SKM-1 (cell line): Measurements from ENCODE around the gene BTNL9.
"Not testable (repeated sequence)": the region's sequence is repeated elsewhere in the genome, so short reads cannot be mapped to it uniquely, and the experiment has no call there.

Experiments
- DNase-seq: peaks from one replicate; lab custom pipeline; 2025; ENCODE audit not compliant: unreplicated experiment; lab: John Stamatoyannopoulos, UW

Gene BTNL9

GRCh38 chr5:181042722-181043121 lies 2.7 kb downstream of the BTNL9 start:
- no peak for DNase-seq

DNA sequence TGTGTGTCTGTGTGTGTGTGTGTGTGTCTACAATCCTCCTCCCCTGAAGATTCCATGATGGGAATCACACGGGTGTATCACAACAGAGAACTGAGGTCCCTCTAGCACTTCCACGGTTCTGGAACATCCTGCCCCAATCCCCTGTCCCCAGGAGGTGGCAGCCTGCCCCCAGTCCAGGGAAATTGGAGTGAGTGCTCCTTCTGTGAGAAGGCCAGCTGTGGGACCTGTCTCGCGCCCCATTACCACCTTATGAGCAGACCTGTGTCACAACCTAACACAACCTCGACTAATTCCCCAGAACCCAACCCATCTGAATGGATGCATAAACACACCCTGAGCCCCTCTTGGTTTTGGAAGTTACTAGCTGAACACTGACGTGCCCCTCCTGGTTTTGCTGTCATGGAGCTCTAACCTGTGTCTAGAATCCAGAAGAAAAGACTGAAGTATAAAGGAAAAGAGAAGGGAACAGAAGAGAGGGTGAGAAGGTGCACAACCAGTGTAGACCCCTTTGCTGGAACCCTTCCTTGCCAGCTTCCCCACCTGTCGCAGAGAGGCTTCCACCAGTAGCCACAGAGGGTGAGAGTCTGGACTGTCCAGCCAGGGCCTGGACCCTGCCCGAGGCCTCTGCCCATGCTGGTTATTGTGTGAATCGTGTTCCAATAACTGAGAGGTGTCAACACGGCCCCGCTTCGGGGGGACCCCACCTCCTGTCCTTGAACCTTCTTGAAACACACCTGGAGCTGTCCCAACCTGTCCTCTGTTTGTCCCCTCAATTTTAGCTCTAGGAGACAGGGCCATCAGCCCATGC lies 3.4 kb downstream of the BTNL9 start:
- DNase-seq, result no peak

- DNase-seq, result no peak
Measured at GRCh38 chr5:181044093-181044599, 4.1 kb downstream of the BTNL9 start.

DNA sequence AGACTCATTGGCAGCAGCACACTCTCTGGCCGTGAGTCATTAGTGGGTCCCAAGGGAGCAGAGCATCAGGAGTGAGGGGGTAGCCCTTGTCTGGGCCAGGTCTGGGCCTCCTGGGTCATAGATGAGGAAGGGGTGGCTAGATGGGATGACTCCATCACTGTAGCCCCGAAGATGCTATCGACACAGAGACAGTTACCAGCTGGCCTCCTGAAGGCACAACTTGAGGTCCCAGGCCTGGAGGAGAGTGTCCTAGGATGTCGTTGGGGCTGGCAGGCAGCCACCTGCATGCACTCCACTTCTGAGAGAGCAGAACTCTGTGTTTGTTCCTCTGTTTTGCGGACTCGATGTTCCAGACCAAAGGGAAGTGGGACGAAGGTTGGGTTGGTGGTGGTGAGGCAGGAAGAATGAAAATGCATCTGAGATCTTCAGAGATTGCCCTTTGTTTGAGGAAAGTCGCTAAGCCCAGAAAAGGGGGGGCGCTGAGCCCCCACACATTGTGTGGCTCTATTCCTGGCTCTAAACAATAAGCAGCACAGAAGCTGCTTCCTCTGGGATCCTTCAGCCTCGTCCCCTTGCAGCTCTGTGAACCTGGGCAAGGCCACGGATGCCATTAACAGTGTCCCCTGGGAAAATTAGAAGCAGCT lies 4.7 kb downstream of the BTNL9 start:
- no peak for DNase-seq

DNA sequence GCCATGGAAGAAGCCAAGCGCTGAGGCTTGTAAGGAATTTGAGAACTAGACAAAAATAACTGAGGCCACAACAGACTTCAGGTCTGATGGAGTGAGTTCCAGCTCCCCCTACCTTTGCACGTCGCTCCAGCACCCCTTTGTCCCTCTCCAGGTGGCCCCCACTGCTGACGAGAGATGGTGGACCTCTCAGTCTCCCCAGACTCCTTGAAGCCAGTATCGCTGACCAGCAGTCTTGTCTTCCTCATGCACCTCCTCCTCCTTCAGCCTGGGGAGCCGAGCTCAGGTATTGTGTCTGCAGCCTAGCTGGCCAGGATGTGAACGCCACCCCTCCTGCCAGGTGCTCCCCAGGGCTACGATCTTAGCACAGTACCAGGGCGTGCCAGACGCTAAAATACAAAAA lies 5.2 kb downstream of the BTNL9 start:
- DNase-seq, result no peak

- DNase-seq, result not testable (repeated sequence)
Measured at GRCh38 chr5:181045857-181046256, 5.8 kb downstream of the BTNL9 start.

DNA sequence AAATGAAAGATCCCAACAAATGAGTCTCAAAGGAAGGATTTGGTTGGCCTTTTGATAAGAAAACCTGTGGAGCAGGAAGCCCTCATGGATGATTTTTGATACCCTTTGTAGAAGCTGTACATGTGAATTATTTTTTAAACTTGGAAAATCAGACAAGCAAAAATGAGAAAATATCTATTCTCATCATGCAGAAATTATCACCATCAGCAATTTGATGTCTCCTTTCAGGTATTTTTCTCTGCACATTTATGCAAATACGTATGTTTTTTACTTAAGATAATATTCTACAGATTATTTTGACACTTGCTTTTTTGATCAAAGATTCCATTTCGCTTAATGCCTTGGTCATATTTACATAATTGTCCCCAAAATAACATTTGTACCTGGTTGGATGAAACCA lies 7.2 kb downstream of the BTNL9 start:
- DNase-seq, result no peak

DNA sequence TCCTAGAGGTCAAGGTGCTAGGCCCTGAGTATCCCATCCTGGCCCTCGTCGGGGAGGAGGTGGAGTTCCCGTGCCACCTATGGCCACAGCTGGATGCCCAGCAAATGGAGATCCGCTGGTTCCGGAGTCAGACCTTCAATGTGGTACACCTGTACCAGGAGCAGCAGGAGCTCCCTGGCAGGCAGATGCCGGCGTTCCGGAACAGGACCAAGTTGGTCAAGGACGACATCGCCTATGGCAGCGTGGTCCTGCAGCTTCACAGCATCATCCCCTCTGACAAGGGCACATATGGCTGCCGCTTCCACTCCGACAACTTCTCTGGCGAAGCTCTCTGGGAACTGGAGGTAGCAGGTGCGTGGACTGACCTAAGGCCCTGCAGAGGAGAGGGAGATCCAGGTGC lies 7.9 kb downstream of the BTNL9 start:
- DNase-seq, result no peak

GRCh38 chr5:181050016-181050415 lies 9.9 kb downstream of the BTNL9 start:
- DNase-seq, result no peak

- no peak for DNase-seq
Measured at GRCh38 chr5:181051841-181052671, 12.0 kb downstream of the BTNL9 start.

DNA sequence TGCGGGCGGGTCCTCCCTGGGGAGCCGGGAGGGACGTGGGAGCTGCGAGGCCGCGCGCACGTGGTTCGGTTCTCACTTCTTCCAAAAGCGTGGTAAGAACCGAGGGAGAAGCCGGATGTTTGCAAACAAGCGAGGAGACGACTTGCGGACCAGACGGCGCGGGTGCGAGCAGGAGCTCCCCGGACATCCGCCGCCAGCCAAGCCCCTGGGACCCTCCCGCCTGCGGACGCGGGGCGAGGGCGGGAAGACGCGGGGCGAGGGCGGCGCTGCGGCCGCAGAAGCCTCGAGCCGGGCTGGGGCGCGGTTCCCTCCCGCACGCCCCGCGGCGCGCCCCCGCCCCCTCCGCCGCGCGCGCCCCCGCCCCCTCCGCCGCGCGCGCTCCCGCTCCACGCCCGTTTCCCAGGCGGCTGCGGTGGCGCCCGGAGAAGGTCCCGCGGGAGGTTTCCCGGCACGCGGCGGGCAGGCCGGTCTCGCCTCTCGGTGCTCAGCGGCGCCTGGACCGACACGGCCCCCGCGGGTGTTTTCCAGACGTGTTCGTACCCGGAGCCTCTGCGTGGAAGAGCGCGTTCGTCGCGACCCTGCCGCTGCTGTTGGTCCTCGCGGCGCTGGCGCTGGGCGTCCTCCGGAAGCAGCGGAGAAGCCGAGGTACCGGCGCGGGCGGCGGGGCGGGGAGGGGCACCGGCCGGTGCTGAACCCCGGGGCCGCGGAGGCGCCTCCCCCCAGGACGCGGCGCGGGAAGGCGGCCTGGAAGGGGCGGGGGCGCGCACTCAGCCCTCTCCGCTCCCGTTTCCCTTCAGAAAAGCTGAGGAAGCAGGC lies 12.8 kb downstream of the BTNL9 start:
- no peak for DNase-seq

GRCh38 chr5:181053488-181054121 lies 13.5 kb downstream of the BTNL9 start:
- DNase-seq, result no peak

DNA sequence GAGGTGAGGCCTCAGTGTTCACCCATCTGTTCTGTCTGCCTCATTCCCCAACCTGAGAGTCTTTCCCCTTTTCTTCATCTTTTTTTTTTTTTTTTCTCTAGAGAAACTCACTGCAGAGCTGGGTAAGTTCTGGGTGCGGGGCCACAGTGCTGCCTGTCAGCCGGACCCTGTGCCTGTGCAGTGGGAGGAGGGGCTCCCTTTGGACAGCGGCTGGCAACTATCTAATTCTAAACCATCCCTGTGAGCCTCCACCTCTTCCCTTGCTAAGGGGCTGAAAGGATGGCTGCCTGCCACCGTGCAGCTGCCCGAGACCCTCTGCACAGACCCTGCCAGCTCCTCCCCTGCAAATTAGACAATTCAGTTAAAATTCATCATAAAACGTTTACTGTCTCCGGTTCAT lies 14.1 kb downstream of the BTNL9 start:
- DNase-seq, result no peak

GRCh38 chr5:181054871-181055459 lies 14.9 kb downstream of the BTNL9 start:
- no peak for DNase-seq

GRCh38 chr5:181056431-181056830 lies 16.4 kb downstream of the BTNL9 start:
- DNase-seq, result no peak

DNA sequence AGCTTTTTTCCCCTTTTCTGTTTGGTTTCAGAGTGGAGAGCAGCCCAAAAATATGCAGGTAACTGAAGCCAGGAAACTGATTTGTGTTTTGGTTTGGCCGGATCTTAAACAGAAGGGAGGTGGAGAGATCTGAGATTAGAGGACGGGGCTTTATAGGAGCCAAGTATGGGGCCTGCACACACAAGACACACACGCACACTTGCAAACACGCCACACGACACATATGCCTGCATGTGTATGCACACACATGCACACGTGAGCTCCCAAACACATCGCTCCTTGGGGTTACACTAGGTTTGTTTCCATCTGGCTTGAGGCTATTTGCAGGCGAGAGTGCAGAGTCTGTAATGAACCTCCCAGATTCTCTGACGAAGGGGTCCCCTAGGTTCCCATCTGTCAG lies 18.3 kb downstream of the BTNL9 start:
- no peak for DNase-seq

DNA sequence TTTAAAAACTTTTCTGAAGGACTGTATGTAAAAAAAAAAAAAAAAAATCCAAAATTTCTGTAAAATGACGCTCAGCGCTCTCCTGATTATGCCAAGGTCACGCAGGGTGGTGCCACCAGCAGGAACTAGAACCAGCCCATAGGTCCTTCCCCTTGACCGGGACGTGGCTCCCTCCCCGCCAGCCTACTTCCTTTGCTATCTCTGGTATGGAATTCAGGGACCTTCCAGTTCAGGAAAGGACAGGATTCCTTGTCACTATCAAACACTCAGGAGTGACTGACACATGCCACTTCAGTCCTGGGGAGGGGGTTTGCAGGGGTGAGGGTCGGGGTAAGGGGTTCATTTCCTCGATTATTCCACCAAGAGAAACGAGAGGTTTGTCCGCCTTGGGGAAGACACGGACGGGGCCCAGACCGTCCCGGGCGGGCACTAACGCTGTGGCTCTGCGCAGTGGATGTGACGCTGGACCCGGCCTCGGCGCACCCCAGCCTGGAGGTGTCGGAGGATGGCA lies 18.8 kb downstream of the BTNL9 start:
- DNase-seq, result no peak

DNA sequence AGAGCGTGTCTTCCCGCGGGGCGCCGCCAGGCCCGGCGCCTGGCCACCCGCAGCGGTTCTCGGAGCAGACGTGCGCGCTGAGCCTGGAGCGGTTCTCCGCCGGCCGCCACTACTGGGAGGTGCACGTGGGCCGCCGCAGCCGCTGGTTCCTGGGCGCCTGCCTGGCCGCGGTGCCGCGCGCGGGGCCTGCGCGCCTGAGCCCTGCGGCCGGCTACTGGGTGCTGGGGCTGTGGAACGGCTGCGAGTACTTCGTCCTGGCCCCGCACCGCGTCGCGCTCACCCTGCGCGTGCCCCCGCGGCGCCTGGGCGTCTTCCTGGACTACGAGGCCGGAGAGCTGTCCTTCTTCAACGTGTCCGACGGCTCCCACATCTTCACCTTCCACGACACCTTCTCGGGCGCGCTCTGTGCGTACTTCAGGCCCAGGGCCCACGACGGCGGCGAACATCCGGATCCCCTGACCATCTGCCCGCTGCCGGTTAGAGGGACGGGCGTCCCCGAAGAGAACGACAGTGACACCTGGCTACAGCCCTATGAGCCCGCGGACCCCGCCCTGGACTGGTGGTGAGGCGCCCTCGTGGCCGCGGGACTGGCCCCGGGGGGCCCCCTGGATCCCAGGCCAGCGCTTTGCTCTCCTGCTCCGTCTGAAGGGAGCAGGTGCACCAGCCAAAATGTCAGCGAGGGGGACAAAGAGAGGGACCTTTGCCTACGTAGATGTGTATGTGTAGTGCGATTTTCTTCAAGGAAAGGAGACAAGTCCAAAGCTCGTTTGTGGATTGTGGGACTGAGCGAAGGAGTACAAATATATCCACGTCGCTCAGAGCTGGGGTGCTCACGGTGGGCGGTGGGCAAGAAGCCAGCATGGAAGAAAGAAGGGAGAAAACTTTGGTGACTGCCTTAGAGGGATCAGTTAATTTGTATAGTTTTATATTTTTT lies 19.5 kb downstream of the BTNL9 start:
- DNase-seq, result no peak

GRCh38 chr5:181060231-181060590 lies 20.1 kb downstream of the BTNL9 start:
- DNase-seq, result no peak
